Lung microvascular endothelial cell (primary cell): ENCODE data around the gene CDC5L. TPM values are rescaled to one million over a fixed set of nuclear protein-coding genes. Genes with fewer than 3 reads are reported as not detected.
"Not testable (repeated sequence)": the region's sequence is repeated elsewhere in the genome, so short reads cannot be mapped to it uniquely, and the experiment has no call there.

Source experiments
- DNase-seq, 2 donors: peaks; one replicate each; pipeline versions ENCODE4 v3.0.0 to v3.0.0-alpha.2; 2010; ENCODE audit warnings: low read depth in 2 of 2
- total RNA-seq: library from RNA; depleted of rRNA; stranded (reverse); fragments of >200 nt; gene quantifications from 2 replicates; pipeline ENCODE4 v1.2.1, GENCODE V29; 2014

The CDC5L gene
- total RNA-seq, 1 donor from 2014 or later: 16.3 TPM

DNA sequence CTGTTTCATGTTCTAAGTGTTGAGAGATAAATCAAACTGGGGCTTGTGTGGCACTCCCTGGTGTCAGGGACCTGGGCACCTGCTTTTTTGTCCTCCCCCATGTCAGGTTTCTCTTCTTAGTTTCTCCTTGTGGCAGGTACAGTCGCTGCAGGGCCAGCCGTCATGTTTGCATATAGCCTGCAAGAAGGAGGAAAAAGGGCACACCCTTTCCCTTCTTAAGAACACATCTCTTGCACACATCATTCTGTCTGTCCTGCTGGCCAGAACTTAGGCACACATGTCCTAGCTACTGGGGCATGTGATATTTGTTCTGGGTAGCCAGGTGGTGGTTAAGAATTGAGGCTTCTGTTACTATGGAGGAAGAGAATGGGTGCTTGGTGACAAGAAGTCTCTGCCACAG, 27.9 kb downstream of the CDC5L start:
- DNase-seq: peak in 1 of 2 donors; percentile 5

DNA sequence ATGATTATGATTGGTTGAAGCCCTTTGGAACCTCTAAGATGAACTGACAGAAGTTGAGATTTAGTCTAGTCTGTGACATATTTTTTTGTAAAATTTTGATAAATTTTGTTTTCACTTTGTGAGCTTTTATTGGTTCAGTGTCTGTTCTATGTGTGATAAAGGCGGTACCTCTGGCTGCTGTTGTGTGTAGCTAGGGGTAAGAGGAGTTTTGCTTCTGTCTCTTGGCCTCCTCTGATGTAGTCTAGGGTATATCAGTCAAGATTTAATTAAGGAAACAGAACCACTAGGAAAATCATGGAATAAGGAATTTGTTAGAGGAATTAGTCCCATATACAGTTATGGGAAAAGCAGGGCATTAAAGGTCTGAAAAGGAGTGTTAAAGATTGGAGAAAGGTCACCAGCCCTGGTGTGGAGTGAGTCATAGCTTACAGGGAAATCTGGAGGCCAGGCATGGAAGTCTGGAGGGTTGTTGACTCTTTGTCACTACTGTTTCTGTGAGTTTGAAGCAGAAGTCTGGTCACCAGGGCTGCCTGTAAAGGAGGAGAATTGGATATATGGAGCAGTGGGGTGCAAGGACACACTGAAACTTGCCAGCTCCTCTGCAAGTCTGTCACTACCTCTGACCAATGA, 28.5 kb downstream of the CDC5L start:
- DNase-seq: peak in 1 of 2 donors; percentile 78

DNA sequence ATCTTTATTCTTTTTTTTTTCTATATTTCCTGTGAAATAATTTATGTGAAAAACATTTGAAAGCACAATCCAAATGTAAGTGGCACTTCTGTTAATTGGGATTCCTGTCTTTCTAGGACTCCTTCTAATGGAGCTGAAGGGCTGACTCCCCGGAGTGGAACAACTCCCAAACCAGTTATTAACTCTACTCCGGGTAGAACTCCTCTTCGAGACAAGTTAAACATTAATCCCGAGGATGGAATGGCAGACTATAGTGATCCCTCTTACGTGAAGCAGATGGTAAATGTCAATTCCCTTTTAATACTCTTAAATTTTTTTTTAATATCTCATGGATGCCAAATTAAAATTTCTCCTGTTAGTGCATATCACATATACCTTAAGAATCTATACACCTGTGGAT, 35.0 kb downstream of the CDC5L start:
- DNase-seq: no peak

DNA sequence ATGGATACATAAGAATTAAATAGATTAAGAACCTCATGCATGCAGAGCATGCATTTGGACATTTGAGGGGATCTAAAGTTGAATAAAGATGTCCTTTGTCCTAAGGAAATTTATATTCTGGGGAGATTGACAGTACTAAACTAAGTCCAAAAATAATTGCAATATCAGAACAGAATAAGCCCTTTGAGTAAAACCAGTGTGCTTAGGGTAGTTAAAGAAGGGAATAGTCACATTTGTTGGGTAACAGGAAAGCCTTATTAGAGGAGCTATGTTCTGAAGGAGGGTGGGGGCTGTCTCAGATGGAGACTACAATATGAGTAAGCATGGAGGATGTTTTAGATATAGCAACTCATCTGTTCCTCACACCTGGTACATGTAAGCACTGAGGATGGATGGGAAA, 35.8 kb downstream of the CDC5L start:
- DNase-seq: no peak

DNA sequence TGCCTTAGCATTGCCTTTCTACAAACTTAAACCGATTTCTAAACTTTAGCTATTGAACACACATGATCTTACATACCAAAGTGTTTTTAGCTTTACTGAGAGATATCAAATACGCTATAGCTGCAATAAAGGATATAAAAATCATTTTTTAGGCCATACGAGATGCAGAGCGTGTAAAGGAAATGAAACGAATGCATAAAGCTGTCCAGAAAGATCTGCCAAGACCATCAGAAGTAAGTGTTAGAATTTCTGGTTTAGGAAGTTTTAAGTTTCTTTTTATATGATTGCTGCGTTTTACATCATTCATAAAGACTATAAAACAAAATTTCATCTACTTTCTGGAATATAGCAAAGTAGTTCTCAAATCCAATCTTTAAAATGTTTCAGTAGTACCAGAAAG, 38.4 kb downstream of the CDC5L start:
- no peak for DNase-seq

DNA sequence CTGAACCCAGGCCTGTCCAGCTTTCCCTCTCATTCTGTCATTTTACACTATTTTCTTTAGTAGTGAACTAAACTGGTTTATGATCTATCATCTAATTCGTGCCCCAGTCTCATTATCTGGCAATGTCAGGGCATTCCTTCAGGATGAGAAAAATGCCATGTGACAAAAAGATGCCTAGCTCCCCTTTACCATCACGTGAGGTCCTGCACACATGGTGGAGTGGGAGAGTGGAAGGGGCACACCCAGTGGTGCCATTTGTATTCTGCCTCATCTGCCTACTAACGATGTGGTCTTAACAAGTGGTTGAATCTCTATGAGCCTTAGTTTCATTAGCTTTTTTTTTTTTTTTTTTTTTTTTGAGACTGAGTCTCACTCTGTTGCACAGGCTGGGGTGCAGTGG, 41.2 kb downstream of the CDC5L start:
- DNase-seq: no peak

DNA sequence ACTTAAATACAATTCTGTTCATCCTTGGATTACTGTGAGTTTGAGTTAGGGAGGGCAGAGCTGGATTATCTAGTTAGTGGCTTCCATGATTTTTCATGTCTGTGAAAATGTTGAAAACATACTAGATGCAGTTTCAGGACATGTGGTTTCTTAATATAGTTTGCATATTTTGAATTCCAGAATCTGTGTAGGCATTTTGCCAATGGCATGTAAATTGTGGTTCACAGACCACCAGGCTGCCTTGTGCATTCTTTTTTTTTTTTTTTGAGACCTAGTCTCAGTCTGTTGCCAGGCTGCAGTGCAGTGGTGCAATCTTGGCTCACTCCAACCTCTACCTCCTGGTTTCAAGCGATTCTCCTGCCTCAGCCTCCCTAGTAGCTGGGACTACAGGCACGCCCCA, 42.8 kb downstream of the CDC5L start:
- no peak for DNase-seq

DNA sequence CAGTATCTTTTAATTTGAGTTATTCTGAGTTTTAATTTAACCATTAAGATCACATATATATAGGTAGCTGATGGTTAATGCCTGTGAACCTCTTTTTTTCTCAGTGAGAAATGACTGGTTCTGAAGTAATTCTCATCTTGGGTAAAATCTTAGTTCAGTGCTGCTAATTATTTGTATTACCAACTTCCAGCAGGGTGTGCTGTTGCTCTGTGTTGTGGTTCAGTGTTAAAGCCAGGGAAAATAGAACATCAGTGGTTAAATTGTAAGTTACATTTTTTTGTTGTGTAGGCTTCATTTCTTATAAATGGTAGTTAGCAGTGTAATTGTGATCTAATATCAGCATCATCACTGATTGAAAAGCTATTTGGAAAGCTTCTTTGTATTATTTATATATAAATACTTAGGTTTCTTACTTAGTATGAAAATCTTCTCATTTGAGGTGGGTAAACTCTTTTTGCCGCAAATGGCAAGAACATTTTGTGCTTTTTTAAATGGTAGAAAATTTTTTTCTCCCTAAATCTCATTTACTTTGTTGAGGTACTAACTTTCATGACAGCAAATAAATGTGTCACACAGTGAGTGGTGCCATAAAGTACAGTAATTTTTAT, 43.7 kb downstream of the CDC5L start:
- peak; percentile 72 to 79 for DNase-seq

DNA sequence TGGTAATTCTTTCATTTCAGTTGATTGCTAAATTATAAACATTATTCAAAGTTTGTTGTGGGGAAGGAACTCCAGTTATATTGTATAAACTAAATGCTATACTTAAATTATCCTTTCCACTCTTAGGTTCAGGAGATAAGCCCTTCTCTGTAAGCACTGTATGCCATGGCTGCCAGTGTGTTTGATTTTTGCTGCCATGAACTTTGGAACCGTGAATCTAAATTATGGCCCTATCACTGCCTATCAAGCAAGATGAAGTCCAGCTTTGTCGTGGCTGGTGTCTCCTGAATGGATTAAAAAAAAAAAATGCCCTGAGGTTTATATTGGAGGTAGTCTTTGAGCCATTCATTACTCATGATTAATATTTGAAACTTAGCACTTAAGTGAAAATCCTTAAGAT, 44.7 kb downstream of the CDC5L start:
- no peak for DNase-seq

DNA sequence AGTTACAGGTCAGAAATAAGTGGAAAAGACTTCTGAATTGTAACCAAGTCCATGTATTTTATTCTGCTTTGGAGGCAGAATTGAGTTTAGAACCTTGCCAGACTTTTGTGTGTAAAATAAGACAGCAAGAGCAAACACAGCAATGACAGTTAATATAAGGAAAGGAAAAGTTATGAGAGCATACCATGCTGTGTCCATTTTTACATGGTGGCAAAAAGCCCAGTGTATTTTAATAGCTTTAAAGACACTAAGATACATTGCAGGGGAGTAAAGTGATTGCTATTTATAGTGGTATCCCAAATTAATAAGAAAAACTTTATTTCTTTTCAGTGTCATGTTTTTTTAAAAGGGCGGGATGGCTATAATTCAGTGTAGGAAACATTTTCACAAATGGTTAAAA, 45.2 kb downstream of the CDC5L start:
- DNase-seq: no peak

DNA sequence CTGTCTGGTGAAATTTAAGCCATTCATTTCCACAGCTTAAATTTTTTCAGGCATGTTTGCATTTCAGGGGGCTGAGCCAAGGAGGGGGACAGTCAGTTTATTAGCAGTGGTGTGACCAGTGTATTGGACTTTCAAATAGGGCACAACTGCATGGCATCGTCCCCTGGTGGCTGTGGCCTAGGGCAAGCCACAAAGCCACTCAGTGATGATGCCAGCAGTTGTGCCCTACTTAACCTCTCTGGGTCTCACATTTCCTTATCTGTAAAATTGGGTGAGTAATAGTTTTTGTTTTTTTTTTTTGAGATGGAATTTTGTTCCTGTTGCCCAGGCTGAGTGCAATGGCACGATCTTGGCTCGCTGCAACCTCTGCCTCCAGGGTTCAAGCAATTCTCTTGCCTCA, 48.0 kb downstream of the CDC5L start:
- DNase-seq: no peak

DNA sequence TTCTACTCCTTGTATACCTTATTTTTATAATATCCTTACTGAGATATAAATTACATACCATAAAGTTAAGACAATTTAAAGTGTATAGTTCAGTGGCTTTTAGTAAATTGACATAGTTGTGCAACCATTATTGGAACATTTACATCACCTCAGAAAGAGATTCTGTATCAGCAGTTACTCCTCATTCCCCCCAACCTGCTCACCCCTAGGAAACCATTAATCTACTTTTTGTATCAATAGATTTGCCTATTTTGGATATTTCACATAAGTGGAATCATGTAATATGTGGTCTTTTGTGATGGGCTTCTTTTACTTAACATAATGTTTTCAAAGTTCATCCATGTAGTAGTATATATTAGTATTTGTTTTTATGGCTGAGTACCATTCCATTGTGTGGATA, 51.3 kb downstream of the CDC5L start:
- no peak for DNase-seq

DNA sequence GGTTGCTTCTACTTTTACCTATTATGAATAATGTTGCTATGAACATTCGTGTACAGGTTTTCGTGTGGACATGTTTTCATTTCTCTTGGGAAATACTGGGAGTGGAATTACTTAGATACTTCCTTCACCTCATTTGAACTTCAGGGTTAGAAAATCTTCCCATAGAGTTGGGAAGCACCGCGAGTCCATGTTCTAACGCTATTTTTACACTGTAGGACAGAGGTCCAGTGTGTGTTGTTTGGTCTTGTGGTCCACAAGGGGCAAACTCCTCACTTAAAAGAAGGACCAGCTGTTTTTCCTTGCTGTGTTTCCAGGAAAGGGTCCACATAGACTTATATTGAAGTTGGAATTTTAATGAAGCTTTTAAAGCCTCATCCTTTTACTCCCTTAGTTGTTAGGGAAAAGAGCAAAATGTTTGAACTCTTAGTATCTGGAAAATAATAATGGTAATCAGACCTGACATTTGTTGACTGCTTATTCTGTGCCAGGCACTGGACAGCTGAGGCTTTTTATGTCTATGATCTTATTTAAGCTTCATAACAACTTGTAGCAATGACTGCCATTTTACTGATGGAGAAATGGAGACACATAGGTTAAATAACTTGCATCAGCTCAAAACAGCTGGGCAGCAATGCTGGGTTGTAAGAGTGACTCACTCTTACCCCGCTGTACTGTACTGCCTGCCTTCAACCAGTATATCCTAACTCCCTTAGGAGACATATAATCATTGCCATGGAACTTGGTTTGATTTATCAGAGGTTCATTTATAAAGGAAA, 52.0 kb downstream of the CDC5L start:
- DNase-seq: peak in 1 of 2 donors; percentile 42

DNA sequence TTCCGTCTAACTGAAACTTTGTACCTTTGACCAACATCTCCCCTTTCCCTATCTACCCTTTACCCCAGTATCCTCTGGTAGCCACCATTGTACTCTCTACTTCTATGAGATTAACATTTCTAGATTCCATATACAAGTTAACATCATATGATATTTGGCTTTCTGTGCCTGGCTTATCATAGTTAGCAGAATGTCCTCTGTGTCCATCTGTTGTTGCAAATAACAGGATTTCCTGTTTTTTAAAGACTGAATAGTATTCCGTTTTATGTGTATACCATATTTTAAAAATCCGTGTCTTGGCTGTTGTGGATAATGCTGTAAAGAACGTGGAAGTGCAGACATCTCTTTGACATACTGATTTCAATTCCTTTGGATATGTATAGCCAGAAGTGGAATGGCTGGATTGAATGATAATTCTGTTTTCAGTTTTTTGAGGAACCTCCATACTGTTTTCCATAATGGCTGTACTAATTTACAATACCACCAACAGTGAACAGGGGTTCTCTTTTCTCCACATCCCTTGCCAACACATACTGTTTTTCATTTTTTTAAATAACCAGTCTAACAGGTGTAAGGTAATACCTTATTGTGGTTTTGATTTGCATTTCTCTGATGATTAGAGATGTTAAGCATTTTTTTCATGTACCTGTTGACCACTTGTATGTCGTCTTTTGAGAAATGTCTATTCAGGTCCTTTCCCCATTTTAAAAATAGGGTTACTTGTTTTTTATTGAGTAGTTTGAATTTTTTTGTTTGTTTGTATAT, 53.8 kb downstream of the CDC5L start:
- DNase-seq: peak; percentile 38 to 46

DNA sequence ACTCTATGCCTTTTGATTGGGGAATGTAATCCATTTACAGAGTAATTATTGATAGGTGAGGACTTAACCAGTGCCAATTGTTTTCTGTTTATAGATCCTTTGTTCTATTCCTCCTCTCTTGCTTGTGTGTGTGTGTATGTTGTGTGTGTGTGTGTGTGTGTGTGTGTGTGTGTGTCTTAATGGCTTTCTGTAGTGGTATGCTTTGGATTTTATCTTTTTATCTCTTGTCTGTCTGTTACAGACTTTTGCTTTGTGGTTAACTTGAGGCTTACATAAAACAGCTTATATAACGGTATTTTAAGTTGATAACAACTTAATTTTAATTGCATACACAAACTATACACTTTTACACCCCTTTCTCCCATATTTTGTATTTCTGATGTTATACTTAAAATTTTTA, 54.7 kb downstream of the CDC5L start:
- DNase-seq: no peak

DNA sequence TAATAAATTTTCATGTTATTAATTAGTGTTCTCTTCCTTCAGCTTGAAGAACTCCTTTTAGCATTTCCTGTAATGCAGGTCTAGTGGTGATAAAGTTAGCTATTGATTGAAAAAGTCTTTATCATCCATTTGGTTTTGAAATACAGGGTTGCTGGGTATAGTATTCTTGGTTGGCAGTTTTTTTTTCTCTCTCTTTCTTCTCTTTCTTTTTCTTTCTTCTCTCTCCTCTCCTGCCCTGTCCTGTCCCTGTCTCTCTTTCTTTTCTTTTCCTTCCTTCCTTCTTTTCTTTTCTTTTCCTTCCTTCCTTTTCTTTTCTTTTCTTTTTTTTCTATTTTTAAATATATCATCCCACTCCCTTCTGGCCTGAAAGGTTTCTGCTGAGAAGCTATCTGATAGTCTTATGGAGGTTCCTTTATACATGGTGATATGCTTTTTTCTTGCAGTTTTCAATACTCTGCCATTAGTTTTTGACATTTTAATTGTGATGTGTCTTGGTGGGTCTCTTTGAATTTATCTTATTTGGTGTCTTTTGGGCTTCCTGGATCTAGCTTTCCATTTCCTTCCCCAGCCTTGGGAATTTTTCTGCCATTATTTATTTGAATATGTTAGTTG, 55.4 kb downstream of the CDC5L start:
- no peak for DNase-seq

DNA sequence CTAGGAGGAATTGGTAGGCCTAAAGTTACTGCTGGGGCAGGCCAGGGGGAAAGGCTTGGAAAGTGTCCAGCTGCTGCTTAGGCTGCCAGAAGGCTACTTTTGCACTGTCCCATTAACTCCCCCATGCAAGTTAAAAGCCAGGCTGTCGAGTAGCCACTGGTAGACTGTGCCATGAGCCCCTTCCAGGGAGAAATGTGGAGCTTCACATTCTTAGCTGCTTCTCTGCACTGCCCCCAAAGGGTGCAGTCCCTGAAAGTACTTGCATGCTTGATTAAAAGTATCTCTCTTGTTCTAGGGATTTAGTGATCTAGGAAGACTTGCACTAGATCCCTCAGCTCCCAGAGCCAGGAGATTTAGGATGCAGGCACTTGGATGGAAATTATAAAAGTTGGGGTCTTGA, 57.3 kb downstream of the CDC5L start:
- no peak for DNase-seq

DNA sequence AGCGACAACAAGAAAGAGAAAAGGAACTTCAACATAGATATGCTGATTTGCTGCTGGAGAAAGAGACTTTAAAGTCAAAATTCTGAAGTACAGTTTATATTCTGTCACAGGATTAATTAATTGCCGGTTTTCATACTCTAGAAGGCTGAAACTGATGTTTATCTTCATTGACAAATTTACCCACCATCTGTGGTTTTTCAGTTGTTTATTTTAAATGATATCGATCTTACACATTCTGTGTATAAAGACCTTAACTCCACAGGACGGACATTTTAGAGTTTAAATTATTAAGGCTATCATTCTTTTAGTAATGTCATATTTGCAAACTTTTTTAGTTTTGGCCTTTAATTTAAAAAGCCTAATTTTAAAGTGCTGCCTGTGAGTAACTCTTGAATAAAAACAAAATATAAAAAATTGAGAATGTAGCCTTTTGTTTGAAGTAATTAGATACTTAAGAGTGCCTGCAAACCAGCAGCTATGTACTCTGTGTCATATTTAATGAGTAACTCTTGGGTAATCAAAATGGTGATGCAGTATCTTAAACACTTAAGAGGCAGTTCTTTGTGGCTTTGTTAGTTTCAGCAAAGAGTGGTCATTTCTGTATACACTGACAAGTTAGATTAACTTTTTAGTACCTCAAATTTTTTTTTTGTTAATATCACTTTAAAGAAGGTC, 59.3 kb downstream of the CDC5L start:
- peak in 1 of 2 donors; percentile 17 for DNase-seq

DNA sequence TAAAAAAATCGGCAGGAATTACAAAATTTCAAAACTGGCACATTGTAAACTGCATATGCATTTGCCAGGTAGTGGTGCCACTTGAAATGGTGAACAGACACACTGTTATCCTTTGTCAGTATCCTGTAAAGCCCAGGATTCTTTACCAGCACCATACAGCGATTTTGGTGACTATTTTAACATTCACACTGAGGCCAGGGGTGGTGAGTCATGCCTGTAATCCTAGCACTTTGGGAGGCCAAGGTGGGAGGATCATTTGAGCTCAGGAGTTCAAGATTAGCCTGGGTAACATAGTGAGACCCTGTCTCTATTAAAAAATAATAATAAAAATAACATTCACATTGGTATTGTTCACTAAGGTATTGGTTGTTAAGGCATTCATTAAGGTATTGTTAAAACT, 61.7 kb downstream of the CDC5L start:
- not testable (repeated sequence) for DNase-seq

DNA sequence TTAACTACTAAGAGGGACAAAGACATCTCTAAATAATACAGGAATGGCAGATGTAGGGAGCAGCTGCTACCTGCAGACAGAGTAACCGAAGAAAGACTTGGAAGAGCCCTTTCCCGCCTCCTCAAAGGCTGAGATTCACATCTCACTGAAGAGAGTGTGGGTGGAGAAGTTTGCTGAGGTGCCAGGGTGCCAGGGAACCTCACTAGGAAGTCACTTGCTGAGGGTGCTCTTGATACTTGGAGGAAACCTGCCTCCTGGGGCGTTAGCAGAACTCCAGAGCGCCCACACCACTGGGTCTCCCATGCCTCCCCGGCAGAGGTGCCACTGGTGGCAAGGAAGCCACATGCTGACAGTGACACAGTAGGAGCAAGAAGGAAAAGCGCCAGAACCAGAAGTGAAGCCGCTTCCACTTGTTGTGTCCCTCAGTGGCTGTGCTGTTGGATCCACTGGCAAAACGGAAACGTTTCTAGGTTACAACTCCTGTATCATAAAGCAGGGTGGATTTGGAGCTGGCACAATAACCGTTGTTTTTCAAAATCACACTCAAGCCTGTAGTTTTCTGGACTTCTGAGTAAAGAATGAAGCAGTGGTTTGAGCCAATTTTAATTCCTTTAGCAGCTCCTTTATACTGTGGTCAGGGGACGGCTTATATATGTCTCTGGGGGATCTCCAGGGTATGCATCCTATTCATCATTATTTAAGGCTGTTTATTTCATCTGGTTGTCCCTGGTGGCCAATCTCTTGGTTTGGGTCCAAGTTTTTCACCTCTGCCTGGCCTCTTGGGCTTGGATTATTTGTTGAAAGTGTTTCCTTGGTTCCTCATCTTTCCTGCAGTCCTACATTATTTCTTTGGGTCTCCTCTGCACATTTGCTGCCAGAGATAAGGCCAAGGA, 64.5 kb downstream of the CDC5L start:
- peak; percentile 6 to 75 for DNase-seq
